Astrocyte of the cerebellum (primary cell): Measurements from ENCODE around the gene VKORC1.

Source experiments
- DNase-seq: peaks from one replicate; pipeline ENCODE4 v3.0.0-alpha.2; 2011; ENCODE audit warnings: low read depth
- H3K4me3 ChIP-seq: 2 replicates; pipeline ENCODE4 v1.5.1; 2011; ENCODE audit warnings: mild to moderate bottlenecking, low read depth, low read length, moderate library complexity
- CTCF ChIP-seq: IDR thresholded peaks from 2 replicates; pipeline ENCODE4 v1.5.1; 2012; ENCODE audit warnings: low read length, low read depth, moderate library complexity, mild to moderate bottlenecking; ENCODE audit errors: missing control alignments
- in situ Hi-C: cut with HindIII; loops from 2 replicates; pipeline ENCODE4 v1.10.0; 2017; ENCODE audit warnings: low sequenced_read_pairs

VKORC1 gene

GRCh38 chr16:31129568-31130335 lies 35.2 kb upstream of the VKORC1 start:
- no peak for DNase-seq
- TF ChIP-seq CTCF, result no peak
- in situ Hi-C loops, result no loop called here
- H3K4me3 ChIP-seq, result no peak overlapping the region

GRCh38 chr16:31128711-31129567 lies 34.3 kb upstream of the VKORC1 start:
- H3K4me3 ChIP-seq, result no peak overlapping the region
- in situ Hi-C loops, result no loop called here
- TF ChIP-seq CTCF, result no peak
- no peak for DNase-seq

GRCh38 chr16:31127182-31127581 lies 32.6 kb upstream of the VKORC1 start:
- no peak for DNase-seq
- no peak overlapping the region for H3K4me3 ChIP-seq
- no peak for TF ChIP-seq CTCF
- in situ Hi-C loops, result no loop called here

- no peak for DNase-seq
- TF ChIP-seq CTCF, result no peak
- H3K4me3 ChIP-seq, result no peak overlapping the region
- in situ Hi-C loops, result no loop called here
Observed at GRCh38 chr16:31125844-31126243, 31.2 kb upstream of the VKORC1 start.

- TF ChIP-seq CTCF, result no peak
- H3K4me3 ChIP-seq, result no peak overlapping the region
- no peak for DNase-seq
- in situ Hi-C loops, result no loop called here
Observed at GRCh38 chr16:31120129-31120528, 25.5 kb upstream of the VKORC1 start.

GRCh38 chr16:31118223-31119155 lies 23.9 kb upstream of the VKORC1 start:
- in situ Hi-C loops, result no loop called here
- no peak for TF ChIP-seq CTCF
- DNase-seq, result no peak
- peak overlapping the region; percentile 58 for H3K4me3 ChIP-seq
